Right lobe of liver (tissue), 6 donors: ENCODE data around the gene KRT71. TPM values are rescaled to one million over a fixed set of nuclear protein-coding genes. Genes with fewer than 3 reads are reported as not detected.
"Not testable (repeated sequence)": the region's sequence is repeated elsewhere in the genome, so short reads cannot be mapped to it uniquely, and the experiment has no call there.

Experiments used
- ATAC-seq, 4 donors: fragments of 200-7000 bp; cut with Tn5 transposase; one replicate each; pipeline ENCODE4 v1.9.1; 2020; ENCODE audit warnings: mild to moderate bottlenecking in 4 of 4, moderate library complexity in 4 of 4
- DNase-seq, 3 donors: peaks; one replicate each; pipeline ENCODE4 v3.0.0-alpha.2; 2020
- H3K27ac ChIP-seq, 3 donors: fragments of 200-600 bp; one replicate each; pipeline ENCODE4 v1.8.0; 2022
- H3K27me3 ChIP-seq, 2 donors: fragments of 200-600 bp; one replicate each; pipeline ENCODE4 v1.8.0; 2022
- H3K36me3 ChIP-seq, 4 donors: fragments of 200-600 bp; sonication (generic) in 1 of 4; one replicate each; pipeline versions ENCODE4 v1.5.1 to v1.8.0; 2017 to 2022; ENCODE audit warnings: control low read depth in 1 of 4
- H3K4me1 ChIP-seq, 4 donors: fragments of 200-600 bp; sonication (generic) in 1 of 4; one replicate each; pipeline versions ENCODE4 v1.5.1 to v1.8.0; 2017 to 2022; ENCODE audit warnings: control low read depth in 1 of 4
- H3K4me3 ChIP-seq, 3 donors: fragments of 200-600 bp; one replicate each; pipeline ENCODE4 v1.8.0; 2022
- H3K9me3 ChIP-seq, 4 donors: fragments of 200-600 bp; sonication (generic) in 1 of 4; one replicate each; pipeline versions ENCODE4 v1.5.1 to v1.8.0; 2017 to 2022; ENCODE audit warnings: control low read depth in 1 of 4
- POLR2A ChIP-seq: fragments of 450-650 bp; IDR thresholded peaks from one replicate; pipeline ENCODE4 v1.6.1; 2017; ENCODE audit warnings: antibody characterized with exemption, mild to moderate bottlenecking
- WGBS: methylation state at CpG from one replicate; pipeline ENCODE4 v1.1.6; 2018; ENCODE audit warnings: low coverage, low lambda C conversion rate; ENCODE audit not compliant: insufficient coverage; ENCODE audit errors: missing lambda C conversion rate; 5-methylcytosine and 5-hydroxymethylcytosine counted together
- intact Hi-C, 2 donors: fragments of 100-400 bp; cut with DNase I; formaldehyde crosslinking; loops; one replicate each; pipeline versions ENCODE4 v1.11.2 to v1.14.1; 2022
- total RNA-seq, 6 experiments: library from RNA; depleted of rRNA in 2 of 6; stranded (reverse); fragments of >200 nt in 2 of 6; fragmentation: NEBNext Ultra II Directional in 3 of 6; extraction: Animal tissue kit (Norgen Biotek cat#: 25700) in 3 of 6; gene quantifications; one replicate each; pipeline versions ENCODE4 v1.1.0 to v1.2.4, GENCODE V29; 2016 to 2023
- TF ChIP-seq, protein P1 (sequence below), 4 donors: fragments of 200-600 bp in 3 of 4; fragments of 450-650 bp in 1 of 4; IDR thresholded peaks; one replicate each; pipeline versions ENCODE4 v1.5.1 to v1.8.0; 2016 to 2022; ENCODE audit warnings: antibody characterized with exemption in 4 of 4, mild to moderate bottlenecking in 2 of 4
- donor health status: DM: no; HTN: yes; CAD: no.
- donor health status: DM: no; HTN: no; CAD: no.
- donor health status: DM: no; HTN: no; CAD: no.
- donor health status: DM: no; HTN: yes; CAD: no.
- donor health status: DM: no; HTN: yes; CAD: no.

KRT71 gene
- total RNA-seq, 6 experiments from 2014 or later: not detected

GRCh38 chr12:52600475-52600874, 47.5 kb upstream of the KRT71 start:
- Histone ChIP-seq H3K27ac (no peak overlapping the region), H3K36me3 (no peaks in the 10 kb centered on the region), H3K27me3 (peaks cover 0 to 9% of the 10 kb centered on the region in 2 donors), H3K4me1 (no peaks in the 10 kb centered on the region), H3K9me3 (no peaks in the 10 kb centered on the region), H3K4me3 (no peak overlapping the region)
- TF ChIP-seq, protein P1, sequence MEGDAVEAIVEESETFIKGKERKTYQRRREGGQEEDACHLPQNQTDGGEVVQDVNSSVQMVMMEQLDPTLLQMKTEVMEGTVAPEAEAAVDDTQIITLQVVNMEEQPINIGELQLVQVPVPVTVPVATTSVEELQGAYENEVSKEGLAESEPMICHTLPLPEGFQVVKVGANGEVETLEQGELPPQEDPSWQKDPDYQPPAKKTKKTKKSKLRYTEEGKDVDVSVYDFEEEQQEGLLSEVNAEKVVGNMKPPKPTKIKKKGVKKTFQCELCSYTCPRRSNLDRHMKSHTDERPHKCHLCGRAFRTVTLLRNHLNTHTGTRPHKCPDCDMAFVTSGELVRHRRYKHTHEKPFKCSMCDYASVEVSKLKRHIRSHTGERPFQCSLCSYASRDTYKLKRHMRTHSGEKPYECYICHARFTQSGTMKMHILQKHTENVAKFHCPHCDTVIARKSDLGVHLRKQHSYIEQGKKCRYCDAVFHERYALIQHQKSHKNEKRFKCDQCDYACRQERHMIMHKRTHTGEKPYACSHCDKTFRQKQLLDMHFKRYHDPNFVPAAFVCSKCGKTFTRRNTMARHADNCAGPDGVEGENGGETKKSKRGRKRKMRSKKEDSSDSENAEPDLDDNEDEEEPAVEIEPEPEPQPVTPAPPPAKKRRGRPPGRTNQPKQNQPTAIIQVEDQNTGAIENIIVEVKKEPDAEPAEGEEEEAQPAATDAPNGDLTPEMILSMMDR (IDR thresholded peaks at IDR 0.05): no peak
- TF ChIP-seq POLR2A: no peak
- DNase-seq (no peak), ATAC-seq (no peak)
- WGBS: 70% methylated on average over 11 of the region's 12 CpGs
- intact Hi-C loops: no loop called here

DNA sequence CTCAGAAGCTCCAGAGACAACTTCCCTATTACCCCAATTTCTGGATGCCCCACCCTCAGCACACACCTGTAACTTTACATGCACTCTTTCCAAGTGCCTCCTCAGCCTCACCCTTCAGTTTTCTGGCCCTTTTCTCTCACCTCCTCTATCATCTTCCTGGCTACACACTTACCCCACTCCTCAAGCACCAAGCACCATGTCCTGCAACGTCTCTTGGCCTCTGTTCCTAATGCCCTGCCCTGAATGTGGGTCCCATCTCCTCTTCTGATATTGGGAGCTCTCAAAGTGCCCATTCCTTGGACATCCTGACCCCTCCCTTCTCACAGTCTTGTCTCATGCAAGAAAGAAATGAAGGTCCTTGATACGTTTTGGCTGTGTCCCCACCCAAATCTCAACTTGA, 47.1 kb upstream of the KRT71 start:
- Histone ChIP-seq H3K4me1 (no peaks in the 10 kb centered on the region), H3K9me3 (no peaks in the 10 kb centered on the region), H3K4me3 (no peak overlapping the region), H3K27me3 (peaks cover 0 to 9% of the 10 kb centered on the region in 2 donors), H3K27ac (no peak overlapping the region), H3K36me3 (no peaks in the 10 kb centered on the region)
- DNase-seq (no peak), ATAC-seq (no peak)
- 28% methylated on average over 2 of the region's 2 CpGs for WGBS
- no peak for TF ChIP-seq POLR2A
- TF ChIP-seq, protein P1 (IDR thresholded peaks at IDR 0.05): no peak
- intact Hi-C loops: no loop called here

DNA sequence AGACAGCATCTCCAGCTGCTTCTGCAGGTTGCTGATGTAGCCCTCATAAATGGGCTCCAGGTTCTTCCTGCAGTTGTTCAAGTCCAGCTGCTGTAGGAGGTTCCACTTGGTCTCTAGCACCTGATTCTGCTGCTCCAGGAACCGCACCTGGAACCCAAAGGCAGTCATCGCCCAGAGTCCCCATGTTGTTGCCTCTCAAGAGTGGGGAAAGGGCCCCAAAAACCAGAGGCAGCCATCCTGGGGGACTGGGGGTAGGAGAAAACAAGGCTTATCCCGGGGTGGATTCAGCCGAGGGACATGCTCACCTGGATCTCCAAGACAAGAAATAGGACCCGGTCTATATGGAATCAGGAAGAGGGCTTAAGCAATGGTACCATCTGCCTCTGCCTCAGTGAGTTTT, 46.0 kb upstream of the KRT71 start:
- no peaks in the 10 kb centered on the region for H3K36me3 ChIP-seq
- ATAC-seq (no peak), DNase-seq (peak in 1 of 3 donors; percentile 36)
- 72% methylated on average over 5 of the region's 5 CpGs for WGBS
- no peak for TF ChIP-seq POLR2A
- TF ChIP-seq, protein P1 (IDR thresholded peaks at IDR 0.05): no peak
- intact Hi-C loops: no loop called here
- H3K27me3 ChIP-seq: peaks cover 0 to 9% of the 10 kb centered on the region in 2 donors
- no peak overlapping the region for H3K4me3 ChIP-seq
- no peaks in the 10 kb centered on the region for H3K9me3 ChIP-seq
- H3K27ac ChIP-seq: no peak overlapping the region
- H3K4me1 ChIP-seq: no peaks in the 10 kb centered on the region

DNA sequence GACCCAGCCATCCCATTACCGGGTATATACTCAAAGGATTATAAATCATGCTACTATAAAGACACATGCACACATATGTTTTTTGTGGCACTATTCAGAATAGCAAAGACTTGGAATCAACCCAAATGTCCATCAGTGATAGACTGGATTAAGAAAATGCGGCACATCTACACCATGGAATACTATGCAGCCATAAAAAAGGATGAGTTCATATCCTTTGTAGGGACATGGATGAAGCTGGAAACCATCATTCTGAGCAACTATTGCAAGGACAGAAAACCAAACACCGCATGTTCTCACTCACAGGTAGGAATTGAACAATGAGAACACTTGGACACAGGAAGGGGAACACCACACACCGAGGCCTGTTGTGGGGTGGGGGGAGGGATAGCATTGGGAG, 41.3 kb upstream of the KRT71 start:
- ATAC-seq, DNase-seq, intact Hi-C loops, H3K4me1 ChIP-seq, H3K27ac ChIP-seq, H3K36me3 ChIP-seq, H3K4me3 ChIP-seq, H3K9me3 ChIP-seq, H3K27me3 ChIP-seq: not testable (repeated sequence)
- 67% methylated on average over 4 of the region's 4 CpGs for WGBS

DNA sequence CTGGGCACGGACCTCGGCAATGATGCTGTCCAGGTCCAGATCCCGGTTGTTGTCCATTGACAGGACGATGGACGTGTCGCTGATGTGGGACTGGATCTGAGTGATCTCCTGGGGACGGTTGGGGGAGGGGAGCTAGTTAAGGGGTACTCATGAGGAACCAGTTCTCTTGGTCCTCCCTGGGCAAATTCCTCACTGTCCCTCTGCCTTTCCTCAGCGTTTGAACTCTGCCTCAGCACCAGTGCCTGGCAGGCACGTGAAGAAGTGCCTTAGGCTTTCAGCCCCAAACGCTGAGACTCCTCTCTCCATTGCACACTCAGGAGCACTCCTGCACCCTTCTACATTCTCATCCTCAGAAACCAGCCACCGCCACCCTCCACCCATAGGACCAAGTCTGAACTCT, 38.6 kb upstream of the KRT71 start:
- Histone ChIP-seq H3K36me3 (no peaks in the 10 kb centered on the region), H3K4me3 (no peak overlapping the region), H3K9me3 (no peaks in the 10 kb centered on the region), H3K27me3 (no peaks in the 10 kb centered on the region), H3K27ac (no peak overlapping the region), H3K4me1 (no peaks in the 10 kb centered on the region)
- DNase-seq: no peak
- 89% methylated on average over 3 of the region's 11 CpGs for WGBS
- peak in 1 of 4 donors; percentile 19 for ATAC-seq
- intact Hi-C loops: no loop called here
- TF ChIP-seq, protein P1 (IDR thresholded peaks at IDR 0.05): no peak
- TF ChIP-seq POLR2A: no peak
